ENCODE data around the gene SUN1. TPM values are rescaled to one million over a fixed set of nuclear protein-coding genes. Genes with fewer than 3 reads are reported as not detected.

The SUN1 gene
- 121 and 146 TPM in 2 replicates for total RNA-seq (ENCODE audit: low replicate concordance)
- long read RNA-seq, full-length matches to known transcripts = 13 of 111 reads
- long read RNA-seq, partial matches to known transcripts = 39 of 111 reads
- long read RNA-seq, other reads (novel, unspliced or antisense) = 59 of 111 reads

GRCh38 chr7:832167-832967 is at the start of gene SUN1:
Gene SUN1, plus strand, starts transcription at chr7:832476. Its CDS starts 49 bp downstream, at chr7:832525.
- H3K27me3 Mint-ChIP-seq = no peaks in the 10 kb centered on the region
- TF ChIP-seq CTCF (conservative IDR thresholded peaks at IDR 0.05) = no peak
- peaks cover 36% of the 10 kb centered on the region for H3K4me1 Mint-ChIP-seq (ENCODE audit: unreplicated experiment)
- H3K4me3 Mint-ChIP-seq = peak within 1 kb of the TSS; percentile 78
- peaks cover 9% of the 10 kb centered on the region for H3K36me3 Mint-ChIP-seq
- no peak for DNase-seq (ENCODE audit: extremely low spot score, unreplicated experiment)
- H3K27ac Mint-ChIP-seq = peak within 1 kb of the TSS; percentile 99
- H3K9me3 Mint-ChIP-seq = no peaks in the 10 kb centered on the region

GRCh38 chr7:782718-783449 is 49.4 kb upstream of the SUN1 start:
- no peak overlapping the region for H3K27ac Mint-ChIP-seq
- no peaks in the 10 kb centered on the region for H3K4me1 Mint-ChIP-seq (ENCODE audit: unreplicated experiment)
- TF ChIP-seq CTCF (conservative IDR thresholded peaks at IDR 0.05) = no peak
- DNase-seq (ENCODE audit: extremely low spot score, unreplicated experiment) = no peak
- H3K4me3 Mint-ChIP-seq = no peak overlapping the region
- no peaks in the 10 kb centered on the region for H3K9me3 Mint-ChIP-seq
- no peaks in the 10 kb centered on the region for H3K27me3 Mint-ChIP-seq
- H3K36me3 Mint-ChIP-seq = peaks cover 12% of the 10 kb centered on the region

GRCh38 chr7:783556-784490 is 48.5 kb upstream of the SUN1 start:
- H3K9me3 Mint-ChIP-seq = no peaks in the 10 kb centered on the region
- H3K4me1 Mint-ChIP-seq (ENCODE audit: unreplicated experiment) = no peaks in the 10 kb centered on the region
- H3K27ac Mint-ChIP-seq = no peak overlapping the region
- TF ChIP-seq CTCF (conservative IDR thresholded peaks at IDR 0.05) = no peak
- no peak overlapping the region for H3K4me3 Mint-ChIP-seq
- H3K27me3 Mint-ChIP-seq = no peaks in the 10 kb centered on the region
- no peak for DNase-seq (ENCODE audit: extremely low spot score, unreplicated experiment)
- peaks cover 15% of the 10 kb centered on the region for H3K36me3 Mint-ChIP-seq

GRCh38 chr7:784971-785370 is 47.3 kb upstream of the SUN1 start:
- no peaks in the 10 kb centered on the region for H3K9me3 Mint-ChIP-seq
- DNase-seq (ENCODE audit: extremely low spot score, unreplicated experiment) = no peak
- no peaks in the 10 kb centered on the region for H3K27me3 Mint-ChIP-seq
- peaks cover 21% of the 10 kb centered on the region for H3K36me3 Mint-ChIP-seq
- H3K4me3 Mint-ChIP-seq = no peak overlapping the region
- H3K27ac Mint-ChIP-seq = no peak overlapping the region
- no peak for TF ChIP-seq CTCF (conservative IDR thresholded peaks at IDR 0.05)
- H3K4me1 Mint-ChIP-seq (ENCODE audit: unreplicated experiment) = no peaks in the 10 kb centered on the region

GRCh38 chr7:785416-785815 is 46.9 kb upstream of the SUN1 start:
- peaks cover 21% of the 10 kb centered on the region for H3K36me3 Mint-ChIP-seq
- H3K9me3 Mint-ChIP-seq = no peaks in the 10 kb centered on the region
- no peak overlapping the region for H3K4me3 Mint-ChIP-seq
- no peak for TF ChIP-seq CTCF (conservative IDR thresholded peaks at IDR 0.05)
- no peaks in the 10 kb centered on the region for H3K4me1 Mint-ChIP-seq (ENCODE audit: unreplicated experiment)
- no peak for DNase-seq (ENCODE audit: extremely low spot score, unreplicated experiment)
- H3K27ac Mint-ChIP-seq = no peak overlapping the region
- no peaks in the 10 kb centered on the region for H3K27me3 Mint-ChIP-seq
